HUDEP-2 (cell line): ENCODE results near the gene POLA2.
A peak's percentile ranks its signal among the peaks of the same experiment; 100 is the strongest.
"Not testable (repeated sequence)": the region's sequence is repeated elsewhere in the genome, so short reads cannot be mapped to it uniquely, and the experiment has no call there.

Experiments used
- DNase-seq, 76 experiments: peaks; one replicate each; lab custom pipeline; 2025; ENCODE audit not compliant: unreplicated experiment in 76 of 76; lab: John Stamatoyannopoulos, UW

The POLA2 gene

GRCh38 chr11:65261591-65262380 is at the start of gene POLA2:
Gene POLA2, plus strand, starts transcription at chr11:65261962. Its CDS starts 331 bp downstream, at chr11:65262293.
- peak; percentile 34 to 97 (median 92) for DNase-seq

GRCh38 chr11:65212226-65212801 is 49.4 kb upstream of the POLA2 start:
- no peak for DNase-seq

GRCh38 chr11:65213322-65214211 is 48.2 kb upstream of the POLA2 start:
- no peak for DNase-seq

GRCh38 chr11:65214212-65214845 is 47.4 kb upstream of the POLA2 start:
- no peak for DNase-seq

GRCh38 chr11:65215441-65216076 is 46.2 kb upstream of the POLA2 start:
- DNase-seq: peak in 1 of 76 experiments; percentile 4

- DNase-seq: no peak
These were observed 44.9 kb upstream of the POLA2 start for GRCh38 chr11:65216830-65217229.

GRCh38 chr11:65217441-65218423 is 44.0 kb upstream of the POLA2 start:
- no peak for DNase-seq

- no peak for DNase-seq
These were observed 43.3 kb upstream of the POLA2 start for GRCh38 chr11:65218446-65218845.

GRCh38 chr11:65219930-65220213 is 41.9 kb upstream of the POLA2 start:
- DNase-seq: no peak

- DNase-seq: no peak
These were observed 40.7 kb upstream of the POLA2 start for GRCh38 chr11:65221026-65221425.

- no peak for DNase-seq
These were observed 38.8 kb upstream of the POLA2 start for GRCh38 chr11:65223011-65223410.

GRCh38 chr11:65224930-65225278 is 36.9 kb upstream of the POLA2 start:
- no peak for DNase-seq

GRCh38 chr11:65225279-65226102 is 36.3 kb upstream of the POLA2 start:
- DNase-seq: peak in 44 of 76 experiments; percentile 4 to 54 (median 30)

- DNase-seq: no peak
These were observed 35.7 kb upstream of the POLA2 start for GRCh38 chr11:65226103-65226442.

- DNase-seq: no peak
These were observed 33.9 kb upstream of the POLA2 start for GRCh38 chr11:65227879-65228278.

GRCh38 chr11:65236194-65237059 is 25.3 kb upstream of the POLA2 start:
- no peak for DNase-seq

GRCh38 chr11:65238302-65238701 is 23.5 kb upstream of the POLA2 start:
- not testable (repeated sequence) for DNase-seq

GRCh38 chr11:65241134-65241533 is 20.6 kb upstream of the POLA2 start:
- DNase-seq: no peak
